ENCODE results near the gene AMIGO3. TPM values are rescaled to one million over a fixed set of nuclear protein-coding genes. Genes with fewer than 3 reads are reported as not detected.
"Not testable (repeated sequence)": the region's sequence is repeated elsewhere in the genome, so short reads cannot be mapped to it uniquely, and the experiment has no call there.

The AMIGO3 gene
- polyA plus RNA-seq, 1 of the 3 experiments (the other 2 are of a cell fraction): 1.1 TPM

GRCh38 chr3:49699281-49699979 is 20.1 kb downstream of the AMIGO3 start:
- Histone ChIP-seq H3K9me3 (no peaks in the 10 kb centered on the region), H3K36me3 (replicated peaks in 1 of 2; ENCODE audit: control insufficient read depth in 1 of 2, insufficient read depth in 2 of 2, low read length in 1 of 2) (peaks cover 0 to 38% of the 10 kb centered on the region in 2 experiments), H3K4me1 (ENCODE audit: control insufficient read depth in 1 of 2, insufficient read depth in 2 of 2, low read depth in 1 of 2, low read length in 1 of 2) (no peaks in the 10 kb centered on the region), H3K27me3 (ENCODE audit: insufficient read depth) (no peaks in the 10 kb centered on the region), H3K79me2 (ENCODE audit: insufficient read depth) (no peaks in the 10 kb centered on the region), H3K4me3 (ENCODE audit: low read depth in 2 of 2, low read length in 1 of 2) (no peak overlapping the region), H3K9me2 (no peaks in the 10 kb centered on the region), H3K9ac (no peak overlapping the region), H3K27ac (ENCODE audit: low read depth in 2 of 2, low read length in 1 of 2) (no peak overlapping the region), H4K20me1 (ENCODE audit: insufficient read depth) (no peaks in the 10 kb centered on the region), H3F3A (replicated peaks; ENCODE audit: insufficient read depth) (no peaks in the 10 kb centered on the region), H3K4me2 (no peak overlapping the region), H2AFZ (ENCODE audit: low read depth) (no peak overlapping the region)
- POLR2A ChIA-PET: no interaction called here
- DNase-seq: no peak
- no peak for TF ChIP-seq TCF12 (IDR thresholded peaks at IDR 0.05)
- TF ChIP-seq TAF1 (IDR thresholded peaks at IDR 0.05; ENCODE audit: borderline replicate concordance, low read depth, low read length): no peak
- no peak for TF ChIP-seq NFIC (IDR thresholded peaks at IDR 0.05; ENCODE audit: borderline replicate concordance)
- TF ChIP-seq NRF1 (IDR thresholded peaks at IDR 0.05; ENCODE audit: low read depth, low read length): no peak
- no peak for TF ChIP-seq GATA2 (CRISPR knock-in tag; IDR thresholded peaks at IDR 0.05)
- TF ChIP-seq ELF1 (IDR thresholded peaks at IDR 0.05): no peak
- no peak for TF ChIP-seq CTCF (IDR thresholded peaks at IDR 0.05)
- TF ChIP-seq TEAD4 (IDR thresholded peaks at IDR 0.05; ENCODE audit: borderline replicate concordance, insufficient read depth): no peak
- no peak for TF ChIP-seq POLR2AphosphoS5 (IDR thresholded peaks at IDR 0.05; ENCODE audit: low read depth, low read length)
- no peak for TF ChIP-seq FOSL2 (IDR thresholded peaks at IDR 0.05; ENCODE audit: borderline replicate concordance, low read depth)
- CTCF ChIA-PET: interaction anchor here (1.4 to 8.1 kb wide), 3 partner anchors 12 to 160 kb away, joined by 3 to 76 read pairs (median 4); partner anchors contain the start of gene AMIGO3
- WGBS (ENCODE audit: low lambda C conversion rate): 84% methylated on average over 5 of the region's 16 CpGs

- WGBS (ENCODE audit: low lambda C conversion rate): no CpG with 5 or more reads among the region's 4 CpGs
- POLR2A ChIA-PET: not testable (repeated sequence)
Measured at GRCh38 chr3:49695350-49696015, 24.0 kb downstream of the AMIGO3 start.

GRCh38 chr3:49694409-49695070 is 24.9 kb downstream of the AMIGO3 start:
- Histone ChIP-seq H3K36me3 (replicated peaks in 1 of 2; ENCODE audit: control insufficient read depth in 1 of 2, insufficient read depth in 2 of 2, low read length in 1 of 2) (peaks cover 0 to 20% of the 10 kb centered on the region in 2 experiments), H3K4me1 (ENCODE audit: control insufficient read depth in 1 of 2, insufficient read depth in 2 of 2, low read depth in 1 of 2, low read length in 1 of 2) (peaks cover 0 to 14% of the 10 kb centered on the region in 2 experiments; a peak in 1 of 4 replicates), H3K79me2 (ENCODE audit: insufficient read depth) (peaks cover 26% of the 10 kb centered on the region)
- H3K27ac ChIP-seq (ENCODE audit: low read depth in 2 of 2, low read length in 1 of 2); H2AFZ ChIP-seq (ENCODE audit: low read depth); H3F3A ChIP-seq (replicated peaks; ENCODE audit: insufficient read depth); H3K9me2 ChIP-seq; H3K4me2 ChIP-seq; POLR2A ChIA-PET; H4K20me1 ChIP-seq (ENCODE audit: insufficient read depth); DNase-seq; H3K4me3 ChIP-seq (ENCODE audit: low read depth in 2 of 2, low read length in 1 of 2); H3K9me3 ChIP-seq; H3K27me3 ChIP-seq (ENCODE audit: insufficient read depth); H3K9ac ChIP-seq: not testable (repeated sequence)
- WGBS (ENCODE audit: low lambda C conversion rate): 67% methylated on average over 4 of the region's 6 CpGs
- CTCF ChIA-PET: interaction anchor here (1.0 to 1.4 kb wide), 2 partner anchors 155 kb away, joined by 3 to 6 read pairs; no protein-coding TSS in a partner anchor

More at GRCh38 chr3:49695350-49696015, 24.0 kb downstream of the AMIGO3 start:
- peaks cover 0 to 29% of the 10 kb centered on the region in 2 experiments for H3K36me3 ChIP-seq (replicated peaks in 1 of 2; ENCODE audit: control insufficient read depth in 1 of 2, insufficient read depth in 2 of 2, low read length in 1 of 2)
- H3K4me3 ChIP-seq (ENCODE audit: low read depth in 2 of 2, low read length in 1 of 2); H3K9me2 ChIP-seq; H3F3A ChIP-seq (replicated peaks; ENCODE audit: insufficient read depth); H3K27ac ChIP-seq (ENCODE audit: low read depth in 2 of 2, low read length in 1 of 2); H2AFZ ChIP-seq (ENCODE audit: low read depth); H3K9ac ChIP-seq; DNase-seq; H3K4me2 ChIP-seq; H3K27me3 ChIP-seq (ENCODE audit: insufficient read depth); H4K20me1 ChIP-seq (ENCODE audit: insufficient read depth); H3K9me3 ChIP-seq: not testable (repeated sequence)
- peaks cover 17% of the 10 kb centered on the region for H3K79me2 ChIP-seq (ENCODE audit: insufficient read depth)
- CTCF ChIA-PET: interaction anchor here (1.4 kb wide), 2 partner anchors 11 to 156 kb away, joined by 3 to 6 read pairs; no protein-coding TSS in a partner anchor
- peaks cover 0 to 10% of the 10 kb centered on the region in 2 experiments; a peak in 1 of 4 replicates for H3K4me1 ChIP-seq (ENCODE audit: control insufficient read depth in 1 of 2, insufficient read depth in 2 of 2, low read depth in 1 of 2, low read length in 1 of 2)

GRCh38 chr3:49691481-49691880 is 28.0 kb downstream of the AMIGO3 start:
- H3K9me2 ChIP-seq; H3K27me3 ChIP-seq (ENCODE audit: insufficient read depth); H4K20me1 ChIP-seq (ENCODE audit: insufficient read depth); H3K4me3 ChIP-seq (ENCODE audit: low read depth in 2 of 2, low read length in 1 of 2); H3K27ac ChIP-seq (ENCODE audit: low read depth in 2 of 2, low read length in 1 of 2); H2AFZ ChIP-seq (ENCODE audit: low read depth); POLR2A ChIA-PET; H3K9me3 ChIP-seq; H3K36me3 ChIP-seq (replicated peaks in 1 of 2; ENCODE audit: control insufficient read depth in 1 of 2, insufficient read depth in 2 of 2, low read length in 1 of 2); H3K9ac ChIP-seq; DNase-seq; H3F3A ChIP-seq (replicated peaks; ENCODE audit: insufficient read depth); H3K4me2 ChIP-seq: not testable (repeated sequence)
- 94% methylated on average over 3 of the region's 3 CpGs for WGBS (ENCODE audit: low lambda C conversion rate)
- CTCF ChIA-PET: interaction anchor here (0.7 to 0.8 kb wide), 2 partner anchors 10 to 152 kb away, joined by 3 read pairs; no protein-coding TSS in a partner anchor
- Histone ChIP-seq H3K4me1 (ENCODE audit: control insufficient read depth in 1 of 2, insufficient read depth in 2 of 2, low read depth in 1 of 2, low read length in 1 of 2) (peaks cover 5 to 27% of the 10 kb centered on the region in 2 experiments; a peak in 2 of 4 replicates), H3K79me2 (ENCODE audit: insufficient read depth) (peaks cover 28% of the 10 kb centered on the region)
